ENCODE results near the gene SYT13.

Gene SYT13

GRCh38 chr11:45313171-45313865 lies 27.2 kb upstream of the SYT13 start:
- DNase-seq (ENCODE audit: low read depth): no peak

- DNase-seq (ENCODE audit: low read depth): no peak
These were observed 19.9 kb upstream of the SYT13 start for GRCh38 chr11:45305874-45306623.

- DNase-seq (ENCODE audit: low read depth): no peak
These were observed 18.8 kb upstream of the SYT13 start for GRCh38 chr11:45304992-45305335.

- no peak for DNase-seq (ENCODE audit: low read depth)
These were observed 18.2 kb upstream of the SYT13 start for GRCh38 chr11:45304111-45304991.

GRCh38 chr11:45303316-45303715 lies 17.2 kb upstream of the SYT13 start:
- DNase-seq (ENCODE audit: low read depth): no peak

- DNase-seq (ENCODE audit: low read depth): no peak
These were observed 15.6 kb upstream of the SYT13 start for GRCh38 chr11:45301537-45302246.

- DNase-seq (ENCODE audit: low read depth): no peak
These were observed 14.6 kb upstream of the SYT13 start for GRCh38 chr11:45300715-45301114.

GRCh38 chr11:45298718-45299117 lies 12.6 kb upstream of the SYT13 start:
- DNase-seq (ENCODE audit: low read depth): no peak

GRCh38 chr11:45296075-45296474 lies 9.9 kb upstream of the SYT13 start:
- DNase-seq (ENCODE audit: low read depth): no peak

GRCh38 chr11:45294499-45294898 lies 8.4 kb upstream of the SYT13 start:
- DNase-seq (ENCODE audit: low read depth): no peak

GRCh38 chr11:45293566-45294192 lies 7.5 kb upstream of the SYT13 start:
- peak; percentile 38 for DNase-seq (ENCODE audit: low read depth)

- no peak for DNase-seq (ENCODE audit: low read depth)
These were observed 4.4 kb upstream of the SYT13 start for GRCh38 chr11:45290586-45290985.

- no peak for DNase-seq (ENCODE audit: low read depth)
These were observed 3.2 kb upstream of the SYT13 start for GRCh38 chr11:45289369-45289768.

GRCh38 chr11:45288339-45288738 lies 2.2 kb upstream of the SYT13 start:
- no peak for DNase-seq (ENCODE audit: low read depth)

- no peak for DNase-seq (ENCODE audit: low read depth)
These were observed 1.3 kb upstream of the SYT13 start for GRCh38 chr11:45287316-45287903.

GRCh38 chr11:45285250-45285828 lies 802 bp downstream of the SYT13 start:
- no peak for DNase-seq (ENCODE audit: low read depth)

GRCh38 chr11:45282081-45282480 lies 4.1 kb downstream of the SYT13 start:
- no peak for DNase-seq (ENCODE audit: low read depth)

- no peak for DNase-seq (ENCODE audit: low read depth)
These were observed 5.7 kb downstream of the SYT13 start for GRCh38 chr11:45280449-45280848.

GRCh38 chr11:45279645-45280044 lies 6.5 kb downstream of the SYT13 start:
- no peak for DNase-seq (ENCODE audit: low read depth)

GRCh38 chr11:45278714-45279113 lies 7.4 kb downstream of the SYT13 start:
- DNase-seq (ENCODE audit: low read depth): no peak

GRCh38 chr11:45275828-45276227 lies 10.3 kb downstream of the SYT13 start:
- DNase-seq (ENCODE audit: low read depth): no peak
